ENCODE measurements around the gene MRPS9. TPM values are rescaled to one million over a fixed set of nuclear protein-coding genes. Genes with fewer than 3 reads are reported as not detected.

Gene MRPS9
- total and polyA plus RNA-seq, 4 donors = 17.1 to 28.6 (median 19.5) TPM

- 3% methylated on average over 40 to 53 of the region's 53 CpGs for WGBS, 2 donors
- ATAC-seq (ENCODE audit: insufficient read depth, low FRiP score) = no peak
- no peaks in the 10 kb centered on the region for H3K36me3 ChIP-seq (ENCODE audit: control insufficient read depth in 4 of 4, insufficient read depth in 4 of 4, low read length in 4 of 4)
- H3K27me3 ChIP-seq (ENCODE audit: control insufficient read depth in 3 of 3, insufficient read depth in 3 of 3, low read length in 2 of 3) = peaks cover 0 to 4% (median 3%) of the 10 kb centered on the region in 3 donors
- peaks cover 0 to 3% (median 0%) of the 10 kb centered on the region in 4 donors for H3K9me3 ChIP-seq (ENCODE audit: control insufficient read depth in 4 of 4, insufficient read depth in 3 of 4, low read length in 3 of 4)
- TF ChIP-seq, protein P1, sequence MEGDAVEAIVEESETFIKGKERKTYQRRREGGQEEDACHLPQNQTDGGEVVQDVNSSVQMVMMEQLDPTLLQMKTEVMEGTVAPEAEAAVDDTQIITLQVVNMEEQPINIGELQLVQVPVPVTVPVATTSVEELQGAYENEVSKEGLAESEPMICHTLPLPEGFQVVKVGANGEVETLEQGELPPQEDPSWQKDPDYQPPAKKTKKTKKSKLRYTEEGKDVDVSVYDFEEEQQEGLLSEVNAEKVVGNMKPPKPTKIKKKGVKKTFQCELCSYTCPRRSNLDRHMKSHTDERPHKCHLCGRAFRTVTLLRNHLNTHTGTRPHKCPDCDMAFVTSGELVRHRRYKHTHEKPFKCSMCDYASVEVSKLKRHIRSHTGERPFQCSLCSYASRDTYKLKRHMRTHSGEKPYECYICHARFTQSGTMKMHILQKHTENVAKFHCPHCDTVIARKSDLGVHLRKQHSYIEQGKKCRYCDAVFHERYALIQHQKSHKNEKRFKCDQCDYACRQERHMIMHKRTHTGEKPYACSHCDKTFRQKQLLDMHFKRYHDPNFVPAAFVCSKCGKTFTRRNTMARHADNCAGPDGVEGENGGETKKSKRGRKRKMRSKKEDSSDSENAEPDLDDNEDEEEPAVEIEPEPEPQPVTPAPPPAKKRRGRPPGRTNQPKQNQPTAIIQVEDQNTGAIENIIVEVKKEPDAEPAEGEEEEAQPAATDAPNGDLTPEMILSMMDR (IDR thresholded peaks at IDR 0.05; ENCODE audit: control extremely low read depth, extremely low read depth) = no peak
- H3K9ac ChIP-seq (ENCODE audit: insufficient read depth in 1 of 2, low read length in 2 of 2) = no peak overlapping the region
- H3K27ac ChIP-seq (ENCODE audit: low read depth in 1 of 2, low read length in 1 of 2) = no peak overlapping the region
- peak; percentile 70 to 84 (median 70) for DNase-seq
- no peak overlapping the region for H3K4me3 ChIP-seq
- H3K4me1 ChIP-seq (ENCODE audit: control insufficient read depth in 5 of 5, insufficient read depth in 5 of 5, low read length in 5 of 5) = peaks cover 0 to 11% (median 0%) of the 10 kb centered on the region in 5 donors
Measured at GRCh38 chr2:105143467-105144151, 105.7 kb downstream of the MRPS9 start.

DNA sequence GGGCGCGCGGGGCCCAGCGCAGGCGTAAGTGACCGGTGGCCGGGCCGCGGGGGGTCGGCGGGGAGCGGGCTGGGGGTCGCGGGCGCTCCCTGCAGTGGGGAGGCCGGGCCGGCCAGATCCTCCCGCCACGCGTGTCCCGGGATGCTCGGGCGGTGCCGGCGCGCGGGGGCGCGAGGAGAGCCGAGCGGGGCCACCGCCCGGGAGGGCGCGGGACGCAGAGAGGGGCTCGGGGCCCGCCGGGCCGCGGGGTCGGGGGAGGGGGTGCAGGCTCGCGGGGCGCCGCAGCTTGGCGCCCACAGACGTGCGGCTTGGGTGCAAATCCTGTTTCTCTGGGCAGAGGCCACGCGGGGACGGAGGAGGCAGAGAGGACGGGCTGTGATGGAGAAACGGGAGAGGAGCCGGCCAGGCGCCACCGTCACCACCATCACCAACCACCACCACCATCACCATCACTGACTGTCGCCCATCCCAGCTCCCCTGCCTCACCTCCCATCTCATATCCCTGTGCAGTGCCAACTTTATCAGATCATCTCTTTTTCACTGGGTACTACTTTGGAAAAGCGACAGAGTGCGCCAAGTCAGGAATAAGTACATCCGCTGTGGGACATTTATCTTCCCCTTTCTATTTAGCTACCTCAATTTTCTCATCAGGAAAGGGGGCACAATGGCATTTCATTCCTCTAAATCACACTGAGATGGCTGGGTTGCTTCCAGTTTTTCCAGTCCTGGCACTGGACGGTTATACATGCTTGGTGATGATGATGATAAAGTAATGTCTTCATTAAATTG, 106.5 kb downstream of the MRPS9 start:
- Histone ChIP-seq H3K36me3 (ENCODE audit: control insufficient read depth in 4 of 4, insufficient read depth in 4 of 4, low read length in 4 of 4) (no peaks in the 10 kb centered on the region), H3K9me3 (ENCODE audit: control insufficient read depth in 4 of 4, insufficient read depth in 3 of 4, low read length in 3 of 4) (peaks cover 0 to 3% (median 0%) of the 10 kb centered on the region in 4 donors), H3K27ac (ENCODE audit: low read depth in 1 of 2, low read length in 1 of 2) (no peak overlapping the region), H3K4me3 (no peak overlapping the region), H3K9ac (ENCODE audit: insufficient read depth in 1 of 2, low read length in 2 of 2) (peak overlapping the region in 1 of 2 donors; percentile 26), H3K27me3 (ENCODE audit: control insufficient read depth in 3 of 3, insufficient read depth in 3 of 3, low read length in 2 of 3) (peaks cover 0 to 4% (median 3%) of the 10 kb centered on the region in 3 donors), H3K4me1 (ENCODE audit: control insufficient read depth in 5 of 5, insufficient read depth in 5 of 5, low read length in 5 of 5) (peaks cover 0 to 11% (median 0%) of the 10 kb centered on the region in 5 donors)
- no peak for ATAC-seq (ENCODE audit: insufficient read depth, low FRiP score)
- peak in 2 of 3 donors; percentile 13 to 23 for DNase-seq
- TF ChIP-seq, protein P1 (IDR thresholded peaks at IDR 0.05; ENCODE audit: control extremely low read depth, extremely low read depth) = no peak
- 6 to 8% methylated on average over 52 to 62 of the region's 62 CpGs for WGBS, 2 donors

DNA sequence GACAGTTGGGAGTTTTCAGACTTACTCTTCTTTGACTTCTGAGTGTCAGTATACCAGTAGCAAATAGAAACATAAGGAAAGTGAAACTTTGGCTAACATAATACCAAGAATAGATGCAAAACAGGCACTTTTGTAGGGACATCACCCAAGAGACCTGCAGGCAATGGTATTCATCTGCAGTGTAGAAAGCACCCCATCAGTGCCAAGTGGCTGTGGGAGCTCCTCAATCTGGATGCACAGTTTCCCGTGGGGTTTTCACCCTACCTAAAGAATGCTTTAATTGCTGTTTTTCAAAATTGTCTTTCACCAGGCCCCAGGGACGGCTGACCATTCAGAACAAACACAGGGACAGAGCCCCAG, 107.1 kb downstream of the MRPS9 start:
- DNase-seq (no peak), ATAC-seq (ENCODE audit: insufficient read depth, low FRiP score) (no peak)
- no peak overlapping the region for H3K27ac ChIP-seq (ENCODE audit: low read depth in 1 of 2, low read length in 1 of 2)
- TF ChIP-seq, protein P1 (IDR thresholded peaks at IDR 0.05; ENCODE audit: control extremely low read depth, extremely low read depth) = no peak
- H3K4me3 ChIP-seq = no peak overlapping the region
- WGBS, 2 donors = 57 to 76% methylated on average over 2 of the region's 2 CpGs
- peaks cover 0 to 4% (median 3%) of the 10 kb centered on the region in 3 donors for H3K27me3 ChIP-seq (ENCODE audit: control insufficient read depth in 3 of 3, insufficient read depth in 3 of 3, low read length in 2 of 3)
- H3K4me1 ChIP-seq (ENCODE audit: control insufficient read depth in 5 of 5, insufficient read depth in 5 of 5, low read length in 5 of 5) = peaks cover 0 to 11% (median 0%) of the 10 kb centered on the region in 5 donors
- H3K36me3 ChIP-seq (ENCODE audit: control insufficient read depth in 4 of 4, insufficient read depth in 4 of 4, low read length in 4 of 4) = no peaks in the 10 kb centered on the region
- H3K9me3 ChIP-seq (ENCODE audit: control insufficient read depth in 4 of 4, insufficient read depth in 3 of 4, low read length in 3 of 4) = peaks cover 0 to 3% (median 0%) of the 10 kb centered on the region in 4 donors
- no peak overlapping the region for H3K9ac ChIP-seq (ENCODE audit: insufficient read depth in 1 of 2, low read length in 2 of 2)
